Liver (tissue), 9 donors: ENCODE measurements around the gene EVC. TPM values are rescaled to one million over a fixed set of nuclear protein-coding genes. Genes with fewer than 3 reads are reported as not detected.

Experiments
- DNase-seq: peaks from one replicate; pipeline ENCODE4 v3.0.0-alpha.2; 2017; ENCODE audit warnings: low spot score
- H3K27ac ChIP-seq, 2 donors: one replicate each; pipeline ENCODE4 v1.7.0; 2013; ENCODE audit warnings: inconsistent platforms in 2 of 2, low read length in 2 of 2, control low read depth in 1 of 2, low read depth in 1 of 2, mild to moderate bottlenecking in 1 of 2
- H3K27me3 ChIP-seq, 4 donors: one replicate each; pipeline versions ENCODE4 v1.6.1 to v1.7.0; 2013; ENCODE audit warnings: low read length in 3 of 4, inconsistent platforms in 1 of 4, mild to moderate bottlenecking in 1 of 4, moderate library complexity in 1 of 4; ENCODE audit not compliant: control insufficient read depth in 4 of 4, insufficient read depth in 4 of 4
- H3K36me3 ChIP-seq, 4 donors: one replicate each; pipeline versions ENCODE4 v1.6.1 to v1.7.0; 2013; ENCODE audit warnings: low read length in 3 of 4, mild to moderate bottlenecking in 3 of 4, low read depth in 1 of 4, moderate library complexity in 1 of 4; ENCODE audit not compliant: control insufficient read depth in 4 of 4, insufficient read depth in 3 of 4
- H3K4me1 ChIP-seq, 4 donors: one replicate each; pipeline versions ENCODE4 v1.6.1 to v1.7.0; 2013; ENCODE audit warnings: low read length in 3 of 4, mild to moderate bottlenecking in 3 of 4, moderate library complexity in 1 of 4; ENCODE audit not compliant: control insufficient read depth in 4 of 4, insufficient read depth in 4 of 4
- H3K4me3 ChIP-seq, 3 donors: one replicate each; pipeline versions ENCODE4 v1.6.1 to v1.7.0; 2013; ENCODE audit warnings: low read length in 3 of 3, control low read depth in 1 of 3, low read depth in 1 of 3, mild to moderate bottlenecking in 1 of 3
- H3K9ac ChIP-seq, 2 donors: one replicate each; pipeline ENCODE4 v1.7.0; 2013; ENCODE audit warnings: low read length in 2 of 2, mild to moderate bottlenecking in 2 of 2, moderate library complexity in 2 of 2, control low read depth in 1 of 2, low read depth in 1 of 2
- H3K9me3 ChIP-seq, 4 donors: one replicate each; pipeline versions ENCODE4 v1.6.1 to v1.7.0; 2013; ENCODE audit warnings: low read length in 3 of 4; ENCODE audit not compliant: control insufficient read depth in 4 of 4
- EGR1 ChIP-seq, 2 donors: IDR thresholded peaks; 2 replicates each; pipeline ENCODE4 v1.6.1; 2016 to 2018; ENCODE audit warnings: antibody characterized with exemption in 2 of 2, low read depth in 2 of 2
- FOXA1 ChIP-seq: IDR thresholded peaks from 2 replicates; pipeline ENCODE4 v1.6.1; 2016; ENCODE audit warnings: antibody characterized with exemption
- FOXA2 ChIP-seq: IDR thresholded peaks from 2 replicates; pipeline ENCODE4 v1.6.1; 2016; ENCODE audit warnings: antibody characterized with exemption
- GABPA ChIP-seq, 2 donors: IDR thresholded peaks in 1 of 2; conservative IDR thresholded peaks in 1 of 2; 2 replicates each; pipeline ENCODE4 v1.6.1; 2016; ENCODE audit warnings: antibody characterized with exemption in 2 of 2, mild to moderate bottlenecking in 1 of 2, moderate library complexity in 1 of 2
- HNF4G ChIP-seq: IDR thresholded peaks from 2 replicates; pipeline ENCODE4 v1.6.1; 2016; ENCODE audit warnings: antibody characterized with exemption
- JUND ChIP-seq, 2 donors: IDR thresholded peaks; 2 replicates each; pipeline ENCODE4 v1.6.1; 2016; ENCODE audit warnings: antibody characterized with exemption in 2 of 2
- NR2F2 ChIP-seq: IDR thresholded peaks from 2 replicates; pipeline ENCODE4 v1.6.1; 2016; ENCODE audit warnings: antibody characterized with exemption
- RAD21 ChIP-seq, 2 donors: IDR thresholded peaks; 2 replicates each; pipeline ENCODE4 v1.6.1; 2016; ENCODE audit warnings: antibody characterized with exemption in 2 of 2, mild to moderate bottlenecking in 2 of 2
- RXRA ChIP-seq, 2 donors: IDR thresholded peaks; 2 replicates each; pipeline ENCODE4 v1.6.1; 2017 to 2018; ENCODE audit warnings: antibody characterized with exemption in 2 of 2, mild to moderate bottlenecking in 1 of 2
- SP1 ChIP-seq: IDR thresholded peaks from 2 replicates; pipeline ENCODE4 v1.6.1; 2018; ENCODE audit warnings: antibody characterized with exemption, mild to moderate bottlenecking
- WGBS: extraction: QIAGEN DNeasy Blood & Tissue Kit; methylation state at CpG from one replicate; pipeline ENCODE4 v1.1.7; 2013; 5-methylcytosine and 5-hydroxymethylcytosine counted together
- polyA plus RNA-seq, 2 donors: library from polyadenylated mRNA; stranded (reverse) in 1 of 2; unstranded in 1 of 2; fragments of 200-250 nt in 1 of 2; fragments of >200 nt in 1 of 2; fragmentation: Nextera tagmentation in 1 of 2; extraction: Ambion mirVana in 1 of 2; gene quantifications; one replicate each; pipeline versions ENCODE4 v1.2.1 to v1.2.3, GENCODE V29; 2013 to 2015
- total RNA-seq, 2 donors: library from RNA; depleted of rRNA; stranded (reverse); fragments of >200 nt; gene quantifications; one replicate each; pipeline ENCODE4 v1.2.3, GENCODE V29; 2014
- TF ChIP-seq, protein P1 (sequence below): IDR thresholded peaks from 2 replicates; pipeline ENCODE4 v1.6.1; 2016; ENCODE audit warnings: antibody characterized with exemption
- TF ChIP-seq, protein P2 (sequence below): IDR thresholded peaks from 2 replicates; pipeline ENCODE4 v1.6.1; 2016; ENCODE audit warnings: antibody characterized with exemption
- TF ChIP-seq, protein P3 (sequence below): IDR thresholded peaks from 2 replicates; pipeline ENCODE4 v1.6.1; 2016; ENCODE audit warnings: antibody characterized with exemption
- TF ChIP-seq, protein P4 (sequence below): IDR thresholded peaks from 2 replicates; pipeline ENCODE4 v1.6.1; 2016; ENCODE audit warnings: antibody characterized with exemption, mild to moderate bottlenecking
- TF ChIP-seq, protein P5 (sequence below): fragments of 150-350 bp; IDR thresholded peaks from 2 replicates; pipeline ENCODE4 v1.5.1; 2017; ENCODE audit warnings: improper control_type of control experiment, low read depth, low read length; ENCODE audit not compliant: missing input control
- donor health status: healthy.
- donor health status: healthy.
- donor health status: healthy.
- donor health status: healthy.
- donor health status: healthy.

The EVC gene
- total and polyA plus RNA-seq, 4 donors = 0.76 to 10.9 (median 3.2) TPM

DNA sequence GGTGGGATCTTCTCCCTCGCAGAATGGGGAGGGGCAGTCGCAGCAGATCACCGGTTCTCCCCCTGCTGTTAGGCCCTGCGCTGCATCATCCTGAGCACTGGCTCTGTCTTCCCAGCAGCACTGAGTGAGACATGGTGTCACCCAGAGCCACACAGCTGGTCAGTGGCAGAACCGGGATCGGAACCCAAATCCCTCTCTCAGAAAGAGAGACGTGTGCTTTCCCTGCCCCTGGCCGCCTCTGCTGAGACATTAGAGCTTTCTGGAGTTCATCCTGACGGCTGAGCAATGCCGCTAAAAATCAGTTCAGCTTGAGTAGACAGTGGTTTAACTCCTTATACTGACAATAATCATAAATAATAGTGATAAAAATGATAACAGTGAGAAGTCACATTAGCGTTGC is 87.9 kb downstream of the EVC start (continued):
- TF ChIP-seq, protein P1, sequence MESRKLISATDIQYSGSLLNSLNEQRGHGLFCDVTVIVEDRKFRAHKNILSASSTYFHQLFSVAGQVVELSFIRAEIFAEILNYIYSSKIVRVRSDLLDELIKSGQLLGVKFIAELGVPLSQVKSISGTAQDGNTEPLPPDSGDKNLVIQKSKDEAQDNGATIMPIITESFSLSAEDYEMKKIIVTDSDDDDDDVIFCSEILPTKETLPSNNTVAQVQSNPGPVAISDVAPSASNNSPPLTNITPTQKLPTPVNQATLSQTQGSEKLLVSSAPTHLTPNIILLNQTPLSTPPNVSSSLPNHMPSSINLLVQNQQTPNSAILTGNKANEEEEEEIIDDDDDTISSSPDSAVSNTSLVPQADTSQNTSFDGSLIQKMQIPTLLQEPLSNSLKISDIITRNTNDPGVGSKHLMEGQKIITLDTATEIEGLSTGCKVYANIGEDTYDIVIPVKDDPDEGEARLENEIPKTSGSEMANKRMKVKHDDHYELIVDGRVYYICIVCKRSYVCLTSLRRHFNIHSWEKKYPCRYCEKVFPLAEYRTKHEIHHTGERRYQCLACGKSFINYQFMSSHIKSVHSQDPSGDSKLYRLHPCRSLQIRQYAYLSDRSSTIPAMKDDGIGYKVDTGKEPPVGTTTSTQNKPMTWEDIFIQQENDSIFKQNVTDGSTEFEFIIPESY = no peak
- no peak for TF ChIP-seq FOXA1
- TF ChIP-seq, protein P2, sequence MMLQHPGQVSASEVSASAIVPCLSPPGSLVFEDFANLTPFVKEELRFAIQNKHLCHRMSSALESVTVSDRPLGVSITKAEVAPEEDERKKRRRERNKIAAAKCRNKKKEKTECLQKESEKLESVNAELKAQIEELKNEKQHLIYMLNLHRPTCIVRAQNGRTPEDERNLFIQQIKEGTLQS = no peak
- TF ChIP-seq FOXA2 = no peak
- TF ChIP-seq HNF4G = no peak
- no peak for TF ChIP-seq JUND (IDR thresholded peaks at IDR 0.05)

DNA sequence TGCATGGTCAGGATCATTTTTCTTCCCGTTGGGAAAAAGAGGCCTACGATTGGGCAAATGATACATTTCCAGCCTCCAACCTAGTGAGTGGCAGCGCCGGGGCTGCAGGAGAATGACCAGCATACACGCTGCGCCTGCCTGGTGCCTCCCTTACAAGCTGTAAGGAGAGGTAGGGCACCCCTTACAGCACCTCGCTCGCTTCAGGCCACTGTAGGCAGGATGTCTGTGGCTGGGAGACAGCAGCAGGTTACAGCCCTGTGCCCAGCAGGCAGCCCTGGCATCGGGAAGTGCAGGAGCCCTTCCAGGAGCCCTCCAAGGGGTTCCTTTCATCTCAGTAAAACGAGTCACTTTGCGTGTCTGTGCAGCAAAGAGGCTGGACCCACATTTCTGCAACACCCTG is 88.4 kb downstream of the EVC start:
- H3K27me3 ChIP-seq = peaks cover 0 to 3% (median 0%) of the 10 kb centered on the region in 4 donors
- no peak overlapping the region for H3K27ac ChIP-seq
- H3K9ac ChIP-seq = no peak overlapping the region
- no peak overlapping the region for H3K4me3 ChIP-seq
- no peak for DNase-seq
- no peaks in the 10 kb centered on the region for H3K4me1 ChIP-seq
- no peaks in the 10 kb centered on the region for H3K9me3 ChIP-seq
- TF ChIP-seq GABPA (IDR thresholded peaks at IDR 0.05 in 1 of 2, conservative IDR thresholded peaks at IDR 0.05 in 1 of 2) (no peak), RXRA (IDR thresholded peaks at IDR 0.05) (no peak)
- TF ChIP-seq, protein P3, sequence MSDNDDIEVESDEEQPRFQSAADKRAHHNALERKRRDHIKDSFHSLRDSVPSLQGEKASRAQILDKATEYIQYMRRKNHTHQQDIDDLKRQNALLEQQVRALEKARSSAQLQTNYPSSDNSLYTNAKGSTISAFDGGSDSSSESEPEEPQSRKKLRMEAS = no peak
- 90% methylated on average over 11 of the region's 11 CpGs for WGBS
- H3K36me3 ChIP-seq = peaks cover 0 to 5% (median 1%) of the 10 kb centered on the region in 4 donors

DNA sequence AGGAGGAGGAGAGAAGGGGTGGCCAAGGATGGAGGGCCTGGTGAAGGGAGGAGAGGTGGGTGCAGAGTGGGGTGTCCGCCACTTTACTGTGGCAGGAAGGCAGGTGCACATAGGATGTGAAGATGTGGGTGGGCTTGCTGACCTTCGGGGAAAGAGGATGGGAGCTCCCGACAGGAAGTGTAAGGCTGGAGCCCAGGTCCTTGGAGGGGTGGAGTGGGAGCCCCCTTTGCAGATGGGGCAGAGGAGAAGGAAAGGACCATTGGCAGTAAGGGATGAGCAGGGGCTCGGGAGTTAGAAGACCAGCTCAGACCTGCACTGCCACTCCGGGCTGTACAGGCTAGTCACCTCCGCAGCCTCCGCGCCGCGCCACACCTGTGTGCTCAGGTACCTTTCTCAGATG is 89.5 kb downstream of the EVC start:
- no peak for DNase-seq
- no peaks in the 10 kb centered on the region for H3K4me1 ChIP-seq
- no peak overlapping the region for H3K4me3 ChIP-seq
- no peaks in the 10 kb centered on the region for H3K9me3 ChIP-seq
- H3K27me3 ChIP-seq = peaks cover 0 to 3% (median 0%) of the 10 kb centered on the region in 4 donors
- TF ChIP-seq FOXA2 = no peak
- H3K9ac ChIP-seq = no peak overlapping the region
- H3K27ac ChIP-seq = no peak overlapping the region
- 95% methylated on average over 10 of the region's 10 CpGs for WGBS
- peaks cover 0 to 4% (median 1%) of the 10 kb centered on the region in 4 donors for H3K36me3 ChIP-seq

DNA sequence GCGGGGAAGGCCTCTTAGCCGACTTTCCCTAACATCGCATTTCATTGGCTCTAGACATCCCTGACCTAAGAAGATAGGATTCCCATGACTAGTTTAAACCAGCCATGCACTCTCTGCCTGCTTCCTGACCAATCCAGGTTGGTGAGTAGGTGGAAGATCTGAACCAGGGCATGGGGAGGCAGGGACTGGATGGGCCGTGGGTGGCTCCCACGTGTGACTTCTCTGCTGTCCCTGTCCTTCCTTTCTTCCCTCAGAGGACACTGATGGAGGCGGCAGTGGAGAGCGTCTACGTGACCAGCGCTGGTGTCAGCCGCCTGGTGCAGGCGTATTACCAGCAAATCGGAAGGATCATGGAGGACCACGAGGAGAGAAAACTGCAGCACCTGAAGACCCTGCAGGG is 90.7 kb downstream of the EVC start:
- 90% methylated on average over 13 of the region's 13 CpGs for WGBS
- H3K4me1 ChIP-seq = no peaks in the 10 kb centered on the region
- peaks cover 0 to 3% (median 0%) of the 10 kb centered on the region in 4 donors for H3K27me3 ChIP-seq
- TF ChIP-seq NR2F2 = no peak
- TF ChIP-seq, protein P4, sequence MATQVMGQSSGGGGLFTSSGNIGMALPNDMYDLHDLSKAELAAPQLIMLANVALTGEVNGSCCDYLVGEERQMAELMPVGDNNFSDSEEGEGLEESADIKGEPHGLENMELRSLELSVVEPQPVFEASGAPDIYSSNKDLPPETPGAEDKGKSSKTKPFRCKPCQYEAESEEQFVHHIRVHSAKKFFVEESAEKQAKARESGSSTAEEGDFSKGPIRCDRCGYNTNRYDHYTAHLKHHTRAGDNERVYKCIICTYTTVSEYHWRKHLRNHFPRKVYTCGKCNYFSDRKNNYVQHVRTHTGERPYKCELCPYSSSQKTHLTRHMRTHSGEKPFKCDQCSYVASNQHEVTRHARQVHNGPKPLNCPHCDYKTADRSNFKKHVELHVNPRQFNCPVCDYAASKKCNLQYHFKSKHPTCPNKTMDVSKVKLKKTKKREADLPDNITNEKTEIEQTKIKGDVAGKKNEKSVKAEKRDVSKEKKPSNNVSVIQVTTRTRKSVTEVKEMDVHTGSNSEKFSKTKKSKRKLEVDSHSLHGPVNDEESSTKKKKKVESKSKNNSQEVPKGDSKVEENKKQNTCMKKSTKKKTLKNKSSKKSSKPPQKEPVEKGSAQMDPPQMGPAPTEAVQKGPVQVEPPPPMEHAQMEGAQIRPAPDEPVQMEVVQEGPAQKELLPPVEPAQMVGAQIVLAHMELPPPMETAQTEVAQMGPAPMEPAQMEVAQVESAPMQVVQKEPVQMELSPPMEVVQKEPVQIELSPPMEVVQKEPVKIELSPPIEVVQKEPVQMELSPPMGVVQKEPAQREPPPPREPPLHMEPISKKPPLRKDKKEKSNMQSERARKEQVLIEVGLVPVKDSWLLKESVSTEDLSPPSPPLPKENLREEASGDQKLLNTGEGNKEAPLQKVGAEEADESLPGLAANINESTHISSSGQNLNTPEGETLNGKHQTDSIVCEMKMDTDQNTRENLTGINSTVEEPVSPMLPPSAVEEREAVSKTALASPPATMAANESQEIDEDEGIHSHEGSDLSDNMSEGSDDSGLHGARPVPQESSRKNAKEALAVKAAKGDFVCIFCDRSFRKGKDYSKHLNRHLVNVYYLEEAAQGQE = no peak
- TF ChIP-seq GABPA (IDR thresholded peaks at IDR 0.05 in 1 of 2, conservative IDR thresholded peaks at IDR 0.05 in 1 of 2) = no peak
- no peak for TF ChIP-seq EGR1 (IDR thresholded peaks at IDR 0.05; ENCODE audit: low read depth in 2 of 2)
- TF ChIP-seq, protein P5, sequence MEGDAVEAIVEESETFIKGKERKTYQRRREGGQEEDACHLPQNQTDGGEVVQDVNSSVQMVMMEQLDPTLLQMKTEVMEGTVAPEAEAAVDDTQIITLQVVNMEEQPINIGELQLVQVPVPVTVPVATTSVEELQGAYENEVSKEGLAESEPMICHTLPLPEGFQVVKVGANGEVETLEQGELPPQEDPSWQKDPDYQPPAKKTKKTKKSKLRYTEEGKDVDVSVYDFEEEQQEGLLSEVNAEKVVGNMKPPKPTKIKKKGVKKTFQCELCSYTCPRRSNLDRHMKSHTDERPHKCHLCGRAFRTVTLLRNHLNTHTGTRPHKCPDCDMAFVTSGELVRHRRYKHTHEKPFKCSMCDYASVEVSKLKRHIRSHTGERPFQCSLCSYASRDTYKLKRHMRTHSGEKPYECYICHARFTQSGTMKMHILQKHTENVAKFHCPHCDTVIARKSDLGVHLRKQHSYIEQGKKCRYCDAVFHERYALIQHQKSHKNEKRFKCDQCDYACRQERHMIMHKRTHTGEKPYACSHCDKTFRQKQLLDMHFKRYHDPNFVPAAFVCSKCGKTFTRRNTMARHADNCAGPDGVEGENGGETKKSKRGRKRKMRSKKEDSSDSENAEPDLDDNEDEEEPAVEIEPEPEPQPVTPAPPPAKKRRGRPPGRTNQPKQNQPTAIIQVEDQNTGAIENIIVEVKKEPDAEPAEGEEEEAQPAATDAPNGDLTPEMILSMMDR = no peak
- TF ChIP-seq JUND (IDR thresholded peaks at IDR 0.05) = no peak
- TF ChIP-seq RAD21 (IDR thresholded peaks at IDR 0.05) = no peak
- TF ChIP-seq, protein P3 = no peak
- no peak for TF ChIP-seq FOXA1
- no peak for TF ChIP-seq FOXA2
- TF ChIP-seq, protein P1 = no peak
- TF ChIP-seq SP1 = no peak
- H3K9me3 ChIP-seq = no peaks in the 10 kb centered on the region
- no peak overlapping the region for H3K9ac ChIP-seq
- H3K36me3 ChIP-seq = peaks cover 0 to 3% (median 1%) of the 10 kb centered on the region in 4 donors
- no peak overlapping the region for H3K4me3 ChIP-seq
- DNase-seq = no peak
- H3K27ac ChIP-seq = no peak overlapping the region
